Measurements from ENCODE around the gene HMCN2. TPM values are rescaled to one million over a fixed set of nuclear protein-coding genes. Genes with fewer than 3 reads are reported as not detected.

Gene HMCN2
- total RNA-seq, 1 donor from 2014 or later = not detected

- no peak for DNase-seq (ENCODE audit: low read depth)
- Histone ChIP-seq H3K4me3 (ENCODE audit: low read depth, low read length) (no peak overlapping the region), H3K36me3 (ENCODE audit: control insufficient read depth, insufficient read depth, low read length) (no peaks in the 10 kb centered on the region), H3K27me3 (ENCODE audit: control insufficient read depth, insufficient read depth, low read length) (peaks cover 39% of the 10 kb centered on the region)
- no peak for TF ChIP-seq CTCF (IDR thresholded peaks at IDR 0.05; ENCODE audit: insufficient read depth, low read length, poor library complexity, severe bottlenecking)
Observed at GRCh38 chr9:130478152-130478551, 212.6 kb downstream of the HMCN2 start.

- H3K27me3 ChIP-seq (ENCODE audit: control insufficient read depth, insufficient read depth, low read length) = peaks cover 42% of the 10 kb centered on the region
- no peak overlapping the region for H3K4me3 ChIP-seq (ENCODE audit: low read depth, low read length)
- TF ChIP-seq CTCF (IDR thresholded peaks at IDR 0.05; ENCODE audit: insufficient read depth, low read length, poor library complexity, severe bottlenecking) = no peak
- DNase-seq (ENCODE audit: low read depth) = no peak
- H3K36me3 ChIP-seq (ENCODE audit: control insufficient read depth, insufficient read depth, low read length) = no peaks in the 10 kb centered on the region
Observed at GRCh38 chr9:130478736-130479575, 213.4 kb downstream of the HMCN2 start.

- no peak for DNase-seq (ENCODE audit: low read depth)
- no peak overlapping the region for H3K4me3 ChIP-seq (ENCODE audit: low read depth, low read length)
- H3K27me3 ChIP-seq (ENCODE audit: control insufficient read depth, insufficient read depth, low read length) = peaks cover 43% of the 10 kb centered on the region
- H3K36me3 ChIP-seq (ENCODE audit: control insufficient read depth, insufficient read depth, low read length) = no peaks in the 10 kb centered on the region
- no peak for TF ChIP-seq CTCF (IDR thresholded peaks at IDR 0.05; ENCODE audit: insufficient read depth, low read length, poor library complexity, severe bottlenecking)
Observed at GRCh38 chr9:130479587-130479986, 214.0 kb downstream of the HMCN2 start.

- peak; percentile 21 for TF ChIP-seq CTCF (IDR thresholded peaks at IDR 0.05; ENCODE audit: insufficient read depth, low read length, poor library complexity, severe bottlenecking)
- no peaks in the 10 kb centered on the region for H3K36me3 ChIP-seq (ENCODE audit: control insufficient read depth, insufficient read depth, low read length)
- no peak overlapping the region for H3K4me3 ChIP-seq (ENCODE audit: low read depth, low read length)
- DNase-seq (ENCODE audit: low read depth) = no peak
- H3K27me3 ChIP-seq (ENCODE audit: control insufficient read depth, insufficient read depth, low read length) = peaks cover 47% of the 10 kb centered on the region
Observed at GRCh38 chr9:130480673-130481072, 215.1 kb downstream of the HMCN2 start.

- Histone ChIP-seq H3K36me3 (ENCODE audit: control insufficient read depth, insufficient read depth, low read length) (no peaks in the 10 kb centered on the region), H3K27me3 (ENCODE audit: control insufficient read depth, insufficient read depth, low read length) (peaks cover 40% of the 10 kb centered on the region), H3K4me3 (ENCODE audit: low read depth, low read length) (no peak overlapping the region)
- TF ChIP-seq CTCF (IDR thresholded peaks at IDR 0.05; ENCODE audit: insufficient read depth, low read length, poor library complexity, severe bottlenecking) = no peak
- DNase-seq (ENCODE audit: low read depth) = no peak
Observed at GRCh38 chr9:130482463-130482862, 216.9 kb downstream of the HMCN2 start.

Measured in kidney epithelial cell (primary cell).